ENCODE measurements around the gene USP19.
A peak's percentile ranks its signal among the peaks of the same experiment; 100 is the strongest.

DNA sequence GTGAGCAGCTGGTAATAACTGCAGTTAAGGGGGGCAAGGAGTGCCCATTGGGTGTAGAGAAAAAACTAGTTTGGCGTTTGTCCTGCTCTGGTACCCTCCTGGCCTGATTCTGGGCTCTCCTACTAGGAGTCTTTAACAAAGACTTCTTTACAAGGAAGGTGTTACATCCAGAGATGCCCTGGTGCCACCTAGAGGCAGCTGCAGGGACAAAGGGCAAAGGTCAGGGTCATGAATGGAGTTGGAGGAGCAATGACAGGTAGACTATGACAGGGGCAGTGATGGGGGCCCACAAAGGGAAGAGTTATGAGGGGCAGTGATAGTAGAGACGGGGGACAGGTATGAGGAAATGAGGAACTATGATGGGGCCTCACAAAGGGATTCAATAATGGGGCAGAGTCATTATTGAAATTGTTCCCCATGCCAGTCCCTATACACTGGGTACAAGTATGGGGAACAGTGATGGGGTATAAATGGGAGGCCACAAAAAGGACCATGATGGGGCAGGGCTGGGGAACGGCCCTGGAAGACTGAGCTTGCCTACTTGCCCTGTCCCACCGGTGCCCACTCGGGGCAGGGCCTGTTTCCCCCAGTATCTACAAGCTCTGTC is 37.6 kb upstream of the USP19 start:
- TF ChIP-seq CTCF (IDR thresholded peaks at IDR 0.05; ENCODE audit: low read length) (peak; percentile 69), EZH2 (optimal IDR thresholded peaks at IDR 0.05; ENCODE audit: low read depth, low read length) (no peak)

Measured in MM.1S (cell line).